GM12878 (cell line): ENCODE results near the gene INTS6. TPM values are rescaled to one million over a fixed set of nuclear protein-coding genes. Genes with fewer than 3 reads are reported as not detected.

ENCODE experiments used
- CUX1 ChIP-seq: IDR thresholded peaks from 2 replicates; pipeline ENCODE4 v1.6.1; 2012; ENCODE audit warnings: improper control_type of control experiment, low read depth, low read length; ENCODE audit not compliant: insufficient replicate concordance
- FOXM1 ChIP-seq: IDR thresholded peaks from 2 replicates; pipeline ENCODE4 v1.6.1; 2012; ENCODE audit warnings: low read depth, mild to moderate bottlenecking, inconsistent platforms, low read length, moderate library complexity
- NBN ChIP-seq: fragments of 450-650 bp; IDR thresholded peaks from 2 replicates; pipeline ENCODE4 v1.6.1; 2016
- PAX5 ChIP-seq: IDR thresholded peaks from 2 replicates; pipeline ENCODE4 v1.6.1; 2011; ENCODE audit warnings: low read depth, low read length, borderline replicate concordance
- RELB ChIP-seq: fragments of 450-650 bp; IDR thresholded peaks from 2 replicates; pipeline ENCODE4 v1.6.1; 2017; ENCODE audit warnings: low read depth, mild to moderate bottlenecking, moderate library complexity
- TARDBP ChIP-seq: IDR thresholded peaks from 2 replicates; pipeline ENCODE4 v1.6.1; 2016; ENCODE audit warnings: borderline replicate concordance
- ZBTB4 ChIP-seq: fragments of 450-650 bp; formaldehyde crosslinking; IDR thresholded peaks from 2 replicates; pipeline ENCODE4 v1.4.0; 2022; ENCODE audit warnings: mild to moderate bottlenecking, moderate library complexity
- ZSCAN29 ChIP-seq: fragments of 450-650 bp; IDR thresholded peaks from 2 replicates; pipeline ENCODE4 v1.6.1; 2017; ENCODE audit warnings: mild to moderate bottlenecking, moderate library complexity
- polyA plus RNA-seq, 11 experiments: library from polyadenylated mRNA; depleted of rRNA in 4 of 11; unstranded in 6 of 11; stranded (reverse) in 5 of 11; fragments of >200 nt; fragmentation: Nextera tagmentation in 4 of 11; fragmentation: Illumina TruSeq in 1 of 11; extraction: Ambion mirVana in 4 of 11; extraction: Trizol in 1 of 11; gene quantifications; 1 replicate in 1 of 11; 2 replicates in 10 of 11; pipeline versions ENCODE4 v1.2.1 to v1.2.3, GENCODE V29; 2011 to 2016; ENCODE audit warnings: inconsistent platforms in 2 of 11, missing spikeins in 2 of 11, low read depth in 1 of 11
- total RNA-seq, 4 experiments: library from RNA; depleted of rRNA in 3 of 4; stranded (reverse); fragments of >200 nt in 3 of 4; fragmentation: Illumina TruSeq in 1 of 4; extraction: Trizol in 1 of 4; gene quantifications; 2 replicates each; pipeline versions ENCODE4 v1.2.1 to v1.2.3, GENCODE V29; 2013 to 2021
- TF ChIP-seq, protein P1 (sequence below): IDR thresholded peaks from 2 replicates; pipeline ENCODE4 v1.6.1; 2012; ENCODE audit warnings: low read depth, low read length, improper control_type of control experiment
- TF ChIP-seq, protein P2 (sequence below): fragments of 450-650 bp; IDR thresholded peaks from 2 replicates; pipeline ENCODE4 v1.6.1; 2017; ENCODE audit warnings: antibody characterized with exemption, mild to moderate bottlenecking, moderate library complexity
- TF ChIP-seq, protein P3 (sequence below): IDR thresholded peaks from 2 replicates; pipeline ENCODE4 v1.6.1; 2012; ENCODE audit warnings: mild to moderate bottlenecking, low read depth, low read length

Gene INTS6
- total and polyA plus RNA-seq, 10 of the 15 experiments (the other 5 are each of a cell fraction or from before 2014, with no cell fraction given), result 7.2 to 57.7 (median 30.9) TPM

GRCh38 chr13:51330791-51331190, 122.0 kb downstream of the INTS6 start (continued):
- TF ChIP-seq CUX1 (no peak), RELB (peak; percentile 92), PAX5 (peak; percentile 84), ZBTB4 (CRISPR knock-in tag) (no peak), ZSCAN29 (0 out of 2 replicates have a peak, but pooled peaks have one; percentile 33), NBN (peak; percentile 90), TARDBP (no peak), FOXM1 (peak; percentile 54; the same call in 1 of the 2 replicates)
- TF ChIP-seq, protein P1, sequence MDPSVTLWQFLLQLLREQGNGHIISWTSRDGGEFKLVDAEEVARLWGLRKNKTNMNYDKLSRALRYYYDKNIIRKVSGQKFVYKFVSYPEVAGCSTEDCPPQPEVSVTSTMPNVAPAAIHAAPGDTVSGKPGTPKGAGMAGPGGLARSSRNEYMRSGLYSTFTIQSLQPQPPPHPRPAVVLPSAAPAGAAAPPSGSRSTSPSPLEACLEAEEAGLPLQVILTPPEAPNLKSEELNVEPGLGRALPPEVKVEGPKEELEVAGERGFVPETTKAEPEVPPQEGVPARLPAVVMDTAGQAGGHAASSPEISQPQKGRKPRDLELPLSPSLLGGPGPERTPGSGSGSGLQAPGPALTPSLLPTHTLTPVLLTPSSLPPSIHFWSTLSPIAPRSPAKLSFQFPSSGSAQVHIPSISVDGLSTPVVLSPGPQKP, result no peak
- TF ChIP-seq, protein P2, sequence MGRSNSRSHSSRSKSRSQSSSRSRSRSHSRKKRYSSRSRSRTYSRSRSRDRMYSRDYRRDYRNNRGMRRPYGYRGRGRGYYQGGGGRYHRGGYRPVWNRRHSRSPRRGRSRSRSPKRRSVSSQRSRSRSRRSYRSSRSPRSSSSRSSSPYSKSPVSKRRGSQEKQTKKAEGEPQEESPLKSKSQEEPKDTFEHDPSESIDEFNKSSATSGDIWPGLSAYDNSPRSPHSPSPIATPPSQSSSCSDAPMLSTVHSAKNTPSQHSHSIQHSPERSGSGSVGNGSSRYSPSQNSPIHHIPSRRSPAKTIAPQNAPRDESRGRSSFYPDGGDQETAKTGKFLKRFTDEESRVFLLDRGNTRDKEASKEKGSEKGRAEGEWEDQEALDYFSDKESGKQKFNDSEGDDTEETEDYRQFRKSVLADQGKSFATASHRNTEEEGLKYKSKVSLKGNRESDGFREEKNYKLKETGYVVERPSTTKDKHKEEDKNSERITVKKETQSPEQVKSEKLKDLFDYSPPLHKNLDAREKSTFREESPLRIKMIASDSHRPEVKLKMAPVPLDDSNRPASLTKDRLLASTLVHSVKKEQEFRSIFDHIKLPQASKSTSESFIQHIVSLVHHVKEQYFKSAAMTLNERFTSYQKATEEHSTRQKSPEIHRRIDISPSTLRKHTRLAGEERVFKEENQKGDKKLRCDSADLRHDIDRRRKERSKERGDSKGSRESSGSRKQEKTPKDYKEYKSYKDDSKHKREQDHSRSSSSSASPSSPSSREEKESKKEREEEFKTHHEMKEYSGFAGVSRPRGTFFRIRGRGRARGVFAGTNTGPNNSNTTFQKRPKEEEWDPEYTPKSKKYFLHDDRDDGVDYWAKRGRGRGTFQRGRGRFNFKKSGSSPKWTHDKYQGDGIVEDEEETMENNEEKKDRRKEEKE, result no peak
- TF ChIP-seq, protein P3, sequence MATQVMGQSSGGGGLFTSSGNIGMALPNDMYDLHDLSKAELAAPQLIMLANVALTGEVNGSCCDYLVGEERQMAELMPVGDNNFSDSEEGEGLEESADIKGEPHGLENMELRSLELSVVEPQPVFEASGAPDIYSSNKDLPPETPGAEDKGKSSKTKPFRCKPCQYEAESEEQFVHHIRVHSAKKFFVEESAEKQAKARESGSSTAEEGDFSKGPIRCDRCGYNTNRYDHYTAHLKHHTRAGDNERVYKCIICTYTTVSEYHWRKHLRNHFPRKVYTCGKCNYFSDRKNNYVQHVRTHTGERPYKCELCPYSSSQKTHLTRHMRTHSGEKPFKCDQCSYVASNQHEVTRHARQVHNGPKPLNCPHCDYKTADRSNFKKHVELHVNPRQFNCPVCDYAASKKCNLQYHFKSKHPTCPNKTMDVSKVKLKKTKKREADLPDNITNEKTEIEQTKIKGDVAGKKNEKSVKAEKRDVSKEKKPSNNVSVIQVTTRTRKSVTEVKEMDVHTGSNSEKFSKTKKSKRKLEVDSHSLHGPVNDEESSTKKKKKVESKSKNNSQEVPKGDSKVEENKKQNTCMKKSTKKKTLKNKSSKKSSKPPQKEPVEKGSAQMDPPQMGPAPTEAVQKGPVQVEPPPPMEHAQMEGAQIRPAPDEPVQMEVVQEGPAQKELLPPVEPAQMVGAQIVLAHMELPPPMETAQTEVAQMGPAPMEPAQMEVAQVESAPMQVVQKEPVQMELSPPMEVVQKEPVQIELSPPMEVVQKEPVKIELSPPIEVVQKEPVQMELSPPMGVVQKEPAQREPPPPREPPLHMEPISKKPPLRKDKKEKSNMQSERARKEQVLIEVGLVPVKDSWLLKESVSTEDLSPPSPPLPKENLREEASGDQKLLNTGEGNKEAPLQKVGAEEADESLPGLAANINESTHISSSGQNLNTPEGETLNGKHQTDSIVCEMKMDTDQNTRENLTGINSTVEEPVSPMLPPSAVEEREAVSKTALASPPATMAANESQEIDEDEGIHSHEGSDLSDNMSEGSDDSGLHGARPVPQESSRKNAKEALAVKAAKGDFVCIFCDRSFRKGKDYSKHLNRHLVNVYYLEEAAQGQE, result no peak
